BLaER1 treated with 17β-estradiol and CSF1 and Interleukin-3, amounts not matched to agents 10 nM and 100 nM (cell line): ENCODE measurements around the gene RNF167.
"Not testable (repeated sequence)": the region's sequence is repeated elsewhere in the genome, so short reads cannot be mapped to it uniquely, and the experiment has no call there.

Experiments
- H3K27ac ChIP-seq, 11 experiments: shearing (Covaris generic); formaldehyde crosslinking; 2 replicates each; pipeline ENCODE4 v1.8.1; 2022
- H3K27me3 ChIP-seq, 11 experiments: shearing (Covaris generic); formaldehyde crosslinking; 2 replicates each; pipeline ENCODE4 v1.8.1; 2022
- H3K36me3 ChIP-seq, 11 experiments: shearing (Covaris generic); formaldehyde crosslinking; 2 replicates each; pipeline ENCODE4 v1.8.1; 2022
- H3K4me1 ChIP-seq, 10 experiments: shearing (Covaris generic); formaldehyde crosslinking; 2 replicates each; pipeline ENCODE4 v1.8.1; 2022
- H3K4me2 ChIP-seq, 11 experiments: shearing (Covaris generic); formaldehyde crosslinking; 2 replicates each; pipeline ENCODE4 v1.8.1; 2022
- H3K4me3 ChIP-seq, 10 experiments: shearing (Covaris generic); formaldehyde crosslinking; 2 replicates each; pipeline ENCODE4 v1.8.1; 2022
- H3K9ac ChIP-seq, 11 experiments: shearing (Covaris generic); formaldehyde crosslinking; 2 replicates each; pipeline ENCODE4 v1.8.1; 2022
- H3K9me3 ChIP-seq, 11 experiments: shearing (Covaris generic); formaldehyde crosslinking; replicated peaks in 1 of 11; 2 replicates each; pipeline ENCODE4 v1.8.1; 2022
- H4K20me1 ChIP-seq, 11 experiments: shearing (Covaris generic); formaldehyde crosslinking; 2 replicates each; pipeline ENCODE4 v1.8.1; 2022
- Cebpa-rat ChIP-seq, 11 experiments: shearing (Covaris generic); IDR thresholded peaks; 2 replicates each; pipeline ENCODE4 v1.8.1; 2022

RNF167 gene

DNA sequence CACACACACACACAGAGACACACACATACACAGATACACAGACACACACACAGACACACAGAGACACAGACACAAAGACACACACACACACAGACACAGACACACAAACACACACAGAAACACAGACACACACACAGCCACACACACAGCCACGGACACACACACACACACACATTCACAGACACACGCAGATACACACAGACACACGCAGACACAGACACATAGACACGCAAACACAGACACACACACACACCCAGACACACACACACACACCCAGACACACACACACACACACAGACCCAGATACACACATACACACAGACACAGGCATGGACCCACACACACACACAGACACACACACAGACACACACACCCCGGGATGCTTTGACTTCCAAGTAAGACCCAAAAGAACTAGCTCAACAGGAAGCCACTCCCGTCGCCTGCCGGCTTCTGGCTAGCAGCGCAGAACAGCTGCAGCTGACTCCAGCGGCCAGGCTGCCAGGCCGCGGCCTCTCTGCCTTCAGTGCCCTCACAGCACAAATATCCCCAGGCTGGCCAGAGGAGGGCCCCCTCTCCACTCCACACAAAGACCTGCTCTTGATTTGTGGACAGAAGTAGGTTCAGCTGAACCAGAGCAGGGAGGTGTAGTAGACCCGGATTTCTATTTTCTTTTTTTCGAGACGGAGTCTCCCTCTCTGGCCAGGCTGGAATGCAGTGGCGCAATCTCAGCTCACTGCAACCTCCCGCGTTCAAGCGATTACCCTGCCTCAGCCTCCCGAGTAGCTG is 31.2 kb upstream of the RNF167 start:
- Histone ChIP-seq H3K4me3 (no peak overlapping the region), H3K4me1 (peaks cover 18 to 31% (median 24%) of the 10 kb centered on the region in 10 experiments), H3K27ac (peak overlapping the region in 10 of 11 experiments; percentile 49 to 71 (median 65); a peak in 20 of 22 replicates), H3K36me3 (no peaks in the 10 kb centered on the region), H3K27me3 (no peaks in the 10 kb centered on the region), H3K4me2 (peak overlapping the region; percentile 52 to 78 (median 71)), H3K9me3 (no peaks in the 10 kb centered on the region), H4K20me1 (no peaks in the 10 kb centered on the region), H3K9ac (peak overlapping the region; percentile 21 to 66 (median 49); a peak in 20 of 22 replicates)
- TF ChIP-seq Cebpa-rat (IDR thresholded peaks at IDR 0.05), result no peak

DNA sequence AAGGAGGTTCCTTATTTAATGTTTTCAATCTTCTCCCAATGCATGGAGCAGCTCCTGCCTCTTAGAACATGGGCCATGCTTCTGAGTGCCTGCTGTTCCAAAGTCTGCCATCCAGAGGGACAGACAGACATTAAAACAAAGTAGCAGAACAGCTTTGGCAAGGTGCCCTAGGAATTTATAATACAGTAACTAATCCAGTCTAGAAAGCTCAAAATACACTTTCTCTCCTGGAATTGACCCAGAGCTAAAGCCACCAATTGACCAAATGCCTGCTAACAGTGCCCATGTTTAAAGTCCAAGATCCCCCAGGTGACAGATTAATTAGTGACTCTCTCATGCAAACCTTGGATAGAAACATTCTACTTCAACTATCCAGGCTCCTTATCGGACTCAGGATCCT is 26.1 kb upstream of the RNF167 start:
- no peaks in the 10 kb centered on the region for H3K9me3 ChIP-seq
- no peak overlapping the region for H3K4me2 ChIP-seq
- no peak overlapping the region for H3K9ac ChIP-seq
- H3K4me3 ChIP-seq, result no peak overlapping the region
- TF ChIP-seq Cebpa-rat (IDR thresholded peaks at IDR 0.05), result no peak
- H3K36me3 ChIP-seq, result no peaks in the 10 kb centered on the region
- H3K27me3 ChIP-seq, result no peaks in the 10 kb centered on the region
- H3K27ac ChIP-seq, result no peak overlapping the region
- H4K20me1 ChIP-seq, result no peaks in the 10 kb centered on the region
- H3K4me1 ChIP-seq, result peaks cover 8 to 18% (median 13%) of the 10 kb centered on the region in 10 experiments

DNA sequence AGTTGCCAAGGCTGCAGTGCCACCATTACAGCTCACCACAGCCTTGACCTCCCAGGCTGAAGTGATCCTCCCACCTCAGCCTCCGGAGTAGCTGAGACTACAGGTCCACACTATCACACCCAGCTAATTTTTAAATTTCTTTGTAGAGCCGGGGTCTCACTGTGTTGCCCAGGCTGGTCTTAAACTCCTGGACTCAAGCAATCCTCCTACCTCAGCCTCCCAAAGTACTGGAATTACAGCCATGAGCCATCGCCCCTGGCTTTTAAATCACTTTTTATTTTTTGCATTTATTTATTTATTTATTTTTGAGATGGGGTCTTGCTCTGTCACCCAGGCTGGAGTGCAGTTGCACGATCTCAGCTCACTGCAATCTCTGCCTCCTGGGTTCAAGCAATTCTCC is 25.5 kb upstream of the RNF167 start:
- not testable (repeated sequence) for H3K9me3 ChIP-seq, H3K4me2 ChIP-seq, H3K4me3 ChIP-seq, H3K27me3 ChIP-seq, H3K9ac ChIP-seq, H3K36me3 ChIP-seq, H4K20me1 ChIP-seq, H3K27ac ChIP-seq
- peaks cover 6 to 13% (median 9%) of the 10 kb centered on the region in 10 experiments for H3K4me1 ChIP-seq

DNA sequence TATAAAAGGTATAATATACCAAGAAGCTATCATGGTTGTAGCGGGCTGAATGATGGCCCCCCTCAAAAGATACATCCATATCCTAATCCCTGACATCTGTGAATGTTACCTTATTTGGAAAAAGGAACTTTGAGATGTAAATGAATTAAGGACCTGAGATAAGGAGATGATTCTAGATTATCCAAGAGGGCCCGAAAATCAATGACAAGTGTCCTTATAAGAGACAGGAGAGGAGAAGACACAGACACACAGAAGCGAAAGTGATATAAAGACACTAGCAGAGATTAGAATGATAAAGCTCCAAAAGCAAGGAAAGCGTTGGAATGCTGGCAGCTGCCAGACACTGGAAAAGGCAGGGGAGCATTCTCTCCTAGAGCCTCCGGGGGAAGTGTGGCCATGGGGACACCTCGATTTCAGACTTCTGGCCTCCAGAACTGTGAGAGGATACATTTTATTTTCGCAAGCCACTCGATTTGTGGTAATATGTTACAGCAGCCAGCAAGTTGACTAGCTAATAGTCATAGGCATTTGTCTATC is 20.5 kb upstream of the RNF167 start:
- TF ChIP-seq Cebpa-rat (IDR thresholded peaks at IDR 0.05), result no peak
- H4K20me1 ChIP-seq, result no peaks in the 10 kb centered on the region
- H3K36me3 ChIP-seq, result no peaks in the 10 kb centered on the region
- H3K4me3 ChIP-seq, result no peak overlapping the region
- H3K27me3 ChIP-seq, result no peaks in the 10 kb centered on the region
- no peaks in the 10 kb centered on the region for H3K9me3 ChIP-seq
- peak overlapping the region in 5 of 11 experiments; percentile 18 to 66 (median 56); a peak in 6 of 22 replicates for H3K4me2 ChIP-seq
- peaks cover 0 to 27% (median 12%) of the 10 kb centered on the region in 10 experiments; a peak in 14 of 20 replicates for H3K4me1 ChIP-seq
- H3K9ac ChIP-seq, result peak overlapping the region in 1 of 11 experiments; percentile 7; a peak in 1 of 22 replicates
- peak overlapping the region in 4 of 11 experiments; percentile 8 to 38 (median 19); a peak in 8 of 22 replicates for H3K27ac ChIP-seq

DNA sequence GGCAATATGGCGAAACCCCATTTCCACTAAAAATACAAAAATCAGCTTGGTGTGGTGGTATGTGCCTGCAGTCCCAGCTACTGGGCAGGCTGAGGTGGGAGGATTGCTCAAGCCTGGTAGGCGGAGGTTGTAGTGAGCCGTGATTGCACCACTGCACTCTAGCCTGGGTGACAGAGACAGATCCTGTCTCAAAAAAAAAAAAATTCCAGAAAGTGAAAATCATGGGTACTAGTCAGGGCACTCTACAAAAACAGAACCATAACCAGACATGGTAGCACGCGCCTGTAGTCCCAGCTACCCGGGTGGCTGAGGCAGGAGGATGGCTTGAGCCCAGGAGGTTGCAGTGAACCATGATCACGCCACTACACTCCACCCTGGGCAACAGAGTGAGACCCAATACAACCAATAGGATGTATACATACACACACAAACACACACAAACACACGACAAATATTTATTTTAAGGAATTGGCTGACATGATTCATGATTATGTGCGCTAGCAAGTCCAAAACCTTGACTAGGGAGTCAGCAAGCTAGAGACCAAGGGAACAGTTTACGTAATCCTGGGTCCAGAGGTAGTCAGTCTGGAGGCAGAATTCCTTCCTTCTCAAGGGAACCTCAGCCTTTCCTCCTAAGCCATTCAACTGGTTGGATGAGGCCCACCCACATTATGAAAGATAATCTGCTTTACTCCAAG is 19.6 kb upstream of the RNF167 start:
- no peaks in the 10 kb centered on the region for H3K9me3 ChIP-seq
- no peaks in the 10 kb centered on the region for H3K36me3 ChIP-seq
- no peak overlapping the region for H3K4me3 ChIP-seq
- peak overlapping the region in 5 of 11 experiments; percentile 19 to 57 (median 31); a peak in 8 of 22 replicates for H3K27ac ChIP-seq
- no peaks in the 10 kb centered on the region for H4K20me1 ChIP-seq
- no peaks in the 10 kb centered on the region for H3K27me3 ChIP-seq
- peak overlapping the region in 1 of 11 experiments; percentile 7; a peak in 2 of 22 replicates for H3K9ac ChIP-seq
- H3K4me2 ChIP-seq, result peak overlapping the region in 9 of 11 experiments; percentile 12 to 66 (median 48); a peak in 14 of 22 replicates
- H3K4me1 ChIP-seq, result peaks cover 0 to 27% (median 12%) of the 10 kb centered on the region in 10 experiments; a peak in 14 of 20 replicates
- TF ChIP-seq Cebpa-rat (IDR thresholded peaks at IDR 0.05), result peak in 6 of 11 experiments; percentile 20 to 67 (median 49); a peak in 7 of 22 replicates

DNA sequence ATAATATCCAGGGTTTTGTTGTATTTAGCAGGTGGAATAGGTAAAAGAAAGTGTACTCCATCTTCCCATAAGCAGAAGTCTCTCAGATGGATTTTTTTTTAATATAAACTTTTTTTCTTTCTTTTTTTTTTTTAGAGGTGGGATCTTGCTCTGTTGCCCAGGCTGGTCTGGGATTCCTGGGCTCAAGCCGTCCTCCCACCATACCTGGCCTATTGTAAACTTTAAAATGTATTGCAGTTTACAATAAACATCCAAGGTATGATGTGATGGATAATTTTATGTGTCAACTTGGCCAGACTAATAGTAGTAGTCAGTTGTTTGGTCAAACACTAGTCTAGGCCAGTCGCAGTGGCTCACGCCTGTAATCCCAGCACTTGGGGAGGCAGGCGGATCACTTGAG is 18.7 kb upstream of the RNF167 start:
- Histone ChIP-seq H3K9ac (no peak overlapping the region), H3K4me3 (no peak overlapping the region), H3K9me3 (no peaks in the 10 kb centered on the region), H3K4me1 (peaks cover 0 to 29% (median 12%) of the 10 kb centered on the region in 10 experiments; a peak in 14 of 20 replicates), H3K4me2 (peak overlapping the region in 3 of 11 experiments; percentile 48 to 66 (median 60); a peak in 3 of 22 replicates), H4K20me1 (no peaks in the 10 kb centered on the region), H3K27me3 (no peaks in the 10 kb centered on the region), H3K27ac (no peak overlapping the region), H3K36me3 (no peaks in the 10 kb centered on the region)
- TF ChIP-seq Cebpa-rat (IDR thresholded peaks at IDR 0.05), result no peak

DNA sequence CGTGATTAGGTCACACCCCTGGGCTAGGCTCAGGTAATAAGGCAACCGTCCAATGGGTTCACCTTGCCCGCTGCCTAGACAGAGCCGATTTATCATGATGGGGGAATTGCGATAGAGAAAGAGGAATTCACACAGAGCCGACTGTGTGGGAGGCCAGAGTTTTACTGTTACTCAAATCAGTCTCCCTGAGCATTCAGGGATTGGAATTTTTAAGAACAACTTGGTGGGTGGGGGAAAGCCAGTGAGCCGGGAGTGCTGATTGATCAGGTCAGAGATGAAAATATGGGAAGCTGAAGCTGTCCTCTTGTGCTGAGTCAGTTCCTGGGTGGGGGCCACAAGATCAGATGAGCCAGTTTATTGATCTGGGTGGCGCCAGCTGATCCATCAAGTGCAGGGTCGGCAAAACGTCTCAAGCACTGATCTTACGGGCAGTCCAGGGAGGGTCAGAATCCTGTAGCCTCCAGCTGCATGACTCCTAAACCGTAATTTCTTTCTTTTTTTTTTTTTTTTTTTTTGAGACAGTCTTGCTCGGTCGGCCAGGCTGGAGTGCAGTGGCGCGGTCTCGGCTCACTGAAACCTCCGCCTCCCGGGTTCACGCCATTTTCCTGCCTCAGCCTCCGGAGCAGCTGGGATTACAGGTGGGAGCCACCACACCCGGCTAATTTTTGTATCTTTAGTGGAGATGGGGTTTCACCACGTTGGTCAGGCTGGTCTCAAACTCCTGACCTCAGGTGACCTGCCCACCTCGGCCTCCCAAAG is 13.3 kb upstream of the RNF167 start:
- peak overlapping the region in 3 of 11 experiments; percentile 26 to 68 (median 64); a peak in 6 of 22 replicates for H3K4me2 ChIP-seq
- not testable (repeated sequence) for H4K20me1 ChIP-seq, H3K9me3 ChIP-seq, H3K4me3 ChIP-seq, H3K27me3 ChIP-seq
- H3K36me3 ChIP-seq, result peaks cover 0 to 26% (median 9%) of the 10 kb centered on the region in 11 experiments; a peak in 15 of 22 replicates
- peaks cover 4 to 32% (median 5%) of the 10 kb centered on the region in 10 experiments for H3K4me1 ChIP-seq
- H3K27ac ChIP-seq, result 0 out of 22 replicates have a peak overlapping the region, but pooled peaks of 1 of the 11 experiments have one; percentile 10
- H3K9ac ChIP-seq, result peak overlapping the region in 1 of 11 experiments; percentile 1; a peak in 1 of 22 replicates

DNA sequence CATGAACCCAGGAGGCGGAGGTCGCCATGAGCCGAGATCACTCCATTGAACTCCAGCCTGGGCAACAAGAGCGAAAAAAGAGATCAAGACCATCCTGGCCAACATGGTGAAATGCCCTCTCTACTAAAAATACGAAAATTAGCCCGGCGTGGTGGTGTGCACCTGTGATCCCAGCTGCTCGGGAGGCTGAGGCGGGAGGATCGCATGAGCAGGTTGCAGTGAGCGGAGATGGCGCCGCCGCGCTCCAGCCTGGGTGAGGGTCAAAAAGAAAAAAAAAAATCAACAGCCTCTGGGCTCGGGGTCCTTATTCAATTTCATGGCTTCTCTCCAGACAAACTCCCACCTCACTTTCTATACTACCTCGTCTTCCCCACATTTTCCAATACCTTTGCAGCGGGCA is 11.2 kb upstream of the RNF167 start:
- TF ChIP-seq Cebpa-rat (IDR thresholded peaks at IDR 0.05), result no peak
- Histone ChIP-seq H3K36me3 (peaks cover 0 to 26% (median 9%) of the 10 kb centered on the region in 11 experiments; a peak in 15 of 22 replicates), H4K20me1 (peaks cover 0 to 5% (median 0%) of the 10 kb centered on the region in 11 experiments; a peak in 2 of 22 replicates), H3K27me3 (no peaks in the 10 kb centered on the region), H3K9me3 (no peaks in the 10 kb centered on the region), H3K4me3 (no peak overlapping the region), H3K4me1 (peaks cover 11 to 50% (median 23%) of the 10 kb centered on the region in 10 experiments), H3K27ac (no peak overlapping the region), H3K9ac (no peak overlapping the region), H3K4me2 (no peak overlapping the region)
